ENCODE data around the gene KL. TPM values are rescaled to one million over a fixed set of nuclear protein-coding genes. Genes with fewer than 3 reads are reported as not detected.

Gene KL
- total RNA-seq, 1 donor from 2014 or later, result 1.2 TPM

- Histone ChIP-seq H3K9me3 (replicated peaks) (no peaks in the 10 kb centered on the region), H3K36me3 (no peaks in the 10 kb centered on the region), H3K4me3 (no peak overlapping the region), H3K27ac (replicated peaks) (no peak overlapping the region), H3K4me1 (peaks cover 18% of the 10 kb centered on the region), H3K27me3 (ENCODE audit: low read depth) (no peaks in the 10 kb centered on the region)
- DNase-seq, result no peak
- intact Hi-C loops (cut with micrococcal nuclease), result no loop called here
- no peak for TF ChIP-seq CTCF (IDR thresholded peaks at IDR 0.05; ENCODE audit: borderline replicate concordance)
Measured at GRCh38 chr13:33087790-33088189, 71.6 kb downstream of the KL start.

GRCh38 chr13:33089311-33089710, 73.1 kb downstream of the KL start:
- intact Hi-C loops (cut with micrococcal nuclease), result no loop called here
- H3K36me3 ChIP-seq, result no peaks in the 10 kb centered on the region
- no peak for DNase-seq
- TF ChIP-seq CTCF (IDR thresholded peaks at IDR 0.05; ENCODE audit: borderline replicate concordance), result no peak
- H3K9me3 ChIP-seq (replicated peaks), result no peaks in the 10 kb centered on the region
- peaks cover 20% of the 10 kb centered on the region for H3K4me1 ChIP-seq
- H3K27ac ChIP-seq (replicated peaks), result no peak overlapping the region
- H3K4me3 ChIP-seq, result no peak overlapping the region
- no peaks in the 10 kb centered on the region for H3K27me3 ChIP-seq (ENCODE audit: low read depth)

GRCh38 chr13:33090755-33091414, 74.7 kb downstream of the KL start:
- H3K36me3 ChIP-seq, result no peaks in the 10 kb centered on the region
- no peak for TF ChIP-seq CTCF (IDR thresholded peaks at IDR 0.05; ENCODE audit: borderline replicate concordance)
- no peak overlapping the region for H3K4me3 ChIP-seq
- peak overlapping the region; percentile 11 for H3K27ac ChIP-seq (replicated peaks)
- H3K27me3 ChIP-seq (ENCODE audit: low read depth), result no peaks in the 10 kb centered on the region
- no peaks in the 10 kb centered on the region for H3K9me3 ChIP-seq (replicated peaks)
- peaks cover 20% of the 10 kb centered on the region for H3K4me1 ChIP-seq
- intact Hi-C loops (cut with micrococcal nuclease), result no loop called here
- no peak for DNase-seq

- Histone ChIP-seq H3K4me3 (no peak overlapping the region), H3K36me3 (no peaks in the 10 kb centered on the region), H3K9me3 (replicated peaks) (no peaks in the 10 kb centered on the region), H3K27me3 (ENCODE audit: low read depth) (no peaks in the 10 kb centered on the region), H3K4me1 (peaks cover 20% of the 10 kb centered on the region), H3K27ac (replicated peaks) (no peak overlapping the region)
- no peak for DNase-seq
- intact Hi-C loops (cut with micrococcal nuclease), result no loop called here
- TF ChIP-seq CTCF (IDR thresholded peaks at IDR 0.05; ENCODE audit: borderline replicate concordance), result no peak
Measured at GRCh38 chr13:33091415-33091774, 75.2 kb downstream of the KL start.

- no peak for DNase-seq
- intact Hi-C loops (cut with micrococcal nuclease), result no loop called here
- TF ChIP-seq CTCF (IDR thresholded peaks at IDR 0.05; ENCODE audit: borderline replicate concordance), result no peak
- H3K9me3 ChIP-seq (replicated peaks), result no peaks in the 10 kb centered on the region
- no peak overlapping the region for H3K4me3 ChIP-seq
- H3K27me3 ChIP-seq (ENCODE audit: low read depth), result no peaks in the 10 kb centered on the region
- H3K4me1 ChIP-seq, result peaks cover 20% of the 10 kb centered on the region
- H3K36me3 ChIP-seq, result no peaks in the 10 kb centered on the region
- H3K27ac ChIP-seq (replicated peaks), result peak overlapping the region; percentile 40
Measured at GRCh38 chr13:33092073-33092987, 76.1 kb downstream of the KL start.
